Activated CD8-positive, alpha-beta memory T cell treated with anti-CD3 and anti-CD28 coated beads, Interleukin-2, amount 10 ng/mL, durations not matched to agents 7 days and 5 days (primary cell): Measurements from ENCODE around the gene EML1. TPM values are rescaled to one million over a fixed set of nuclear protein-coding genes. Genes with fewer than 3 reads are reported as not detected.

Experiments used
- ATAC-seq: fragments of 150-1000 bp; cut with Tn5 transposase; one replicate; pipeline ENCODE4 v1.10.0; 2021; ENCODE audit warnings: moderate library complexity
- CTCF ChIA-PET: fragments of 350-600 bp; sonication (Branson Sonifier 250); formaldehyde crosslinking; loops from one replicate; lab custom pipeline; 2021; ENCODE audit warnings: antibody characterized with exemption; lab: Charles Lee
- DNase-seq: peaks from one replicate; pipeline ENCODE4 v3.0.0-alpha.2; 2020
- H3K27ac Mint-ChIP-seq: one replicate; pipeline ENCODE4 v1.8.0; 2021; ENCODE audit warnings: mild to moderate bottlenecking, mixed read lengths
- H3K27me3 Mint-ChIP-seq: one replicate; pipeline ENCODE4 v1.8.0; 2021; ENCODE audit warnings: mixed read lengths
- H3K36me3 Mint-ChIP-seq: one replicate; pipeline ENCODE4 v1.8.0; 2021; ENCODE audit warnings: mild to moderate bottlenecking, mixed read lengths
- H3K4me1 Mint-ChIP-seq: one replicate; pipeline ENCODE4 v1.8.0; 2021; ENCODE audit warnings: mixed read lengths
- H3K4me3 Mint-ChIP-seq: one replicate; pipeline ENCODE4 v1.8.0; 2021; ENCODE audit warnings: mild to moderate bottlenecking, moderate library complexity, mixed read lengths
- H3K9me3 Mint-ChIP-seq: one replicate; pipeline ENCODE4 v1.8.0; 2022; ENCODE audit warnings: low read depth, mixed read lengths
- total RNA-seq, 2 experiments: library from RNA; stranded (reverse); gene quantifications; one replicate each; pipeline ENCODE4 v1.2.3, GENCODE V29; 2021

The EML1 gene
- total RNA-seq, 2 experiments from 2014 or later = not detected

DNA sequence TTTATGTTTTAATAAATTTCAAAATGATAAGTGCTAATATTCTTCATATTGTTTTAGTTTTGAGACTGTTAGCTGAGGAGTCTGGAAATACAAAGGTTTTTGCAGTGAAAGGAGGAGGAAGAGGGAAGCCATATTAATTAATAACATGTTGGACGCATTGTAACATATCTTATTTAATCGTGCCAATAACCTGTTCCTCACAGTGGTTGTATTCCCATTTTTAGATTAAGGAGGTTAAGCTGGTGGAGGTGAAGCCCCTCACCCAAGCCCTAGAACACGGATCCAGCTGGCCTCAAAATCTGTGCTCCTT lies 92.4 kb downstream of the EML1 start:
- Mint-ChIP-seq H3K27me3 (peaks cover 16% of the 10 kb centered on the region), H3K9me3 (no peaks in the 10 kb centered on the region), H3K36me3 (no peaks in the 10 kb centered on the region), H3K27ac (no peak overlapping the region), H3K4me3 (no peak overlapping the region), H3K4me1 (no peaks in the 10 kb centered on the region)
- ATAC-seq (no peak), DNase-seq (no peak)
- CTCF ChIA-PET = interaction anchor here (0.7 to 6.5 kb wide), 8 partner anchors 11 to 307 kb away, joined by 3 to 39 read pairs (median 3); no protein-coding TSS in a partner anchor

DNA sequence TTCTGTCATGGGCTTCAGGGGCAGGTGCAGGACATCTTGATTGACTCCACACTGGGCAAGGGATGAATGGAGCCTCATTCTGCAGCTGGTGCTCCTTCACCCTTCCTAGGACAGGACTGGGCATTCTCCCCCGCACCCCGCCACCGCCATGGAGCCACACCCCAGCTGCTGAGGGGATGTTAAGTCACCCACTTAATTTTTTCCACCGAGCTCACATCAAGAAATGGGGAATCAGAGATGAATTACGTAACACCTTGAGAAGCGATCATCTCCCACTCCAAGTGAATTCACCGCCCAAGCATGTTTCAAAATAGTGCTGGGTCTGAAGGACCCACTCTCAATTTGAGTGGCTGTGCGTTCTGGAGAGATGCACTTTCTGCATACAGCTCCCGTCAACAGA lies 94.2 kb downstream of the EML1 start:
- no peak overlapping the region for H3K27ac Mint-ChIP-seq
- CTCF ChIA-PET = interaction anchor here (0.9 to 6.5 kb wide), 6 partner anchors 9 to 205 kb away, joined by 3 to 39 read pairs (median 4); no protein-coding TSS in a partner anchor
- no peak overlapping the region for H3K4me3 Mint-ChIP-seq
- DNase-seq = no peak
- H3K36me3 Mint-ChIP-seq = no peaks in the 10 kb centered on the region
- no peak for ATAC-seq
- H3K9me3 Mint-ChIP-seq = no peaks in the 10 kb centered on the region
- H3K4me1 Mint-ChIP-seq = no peaks in the 10 kb centered on the region
- peaks cover 10% of the 10 kb centered on the region for H3K27me3 Mint-ChIP-seq

DNA sequence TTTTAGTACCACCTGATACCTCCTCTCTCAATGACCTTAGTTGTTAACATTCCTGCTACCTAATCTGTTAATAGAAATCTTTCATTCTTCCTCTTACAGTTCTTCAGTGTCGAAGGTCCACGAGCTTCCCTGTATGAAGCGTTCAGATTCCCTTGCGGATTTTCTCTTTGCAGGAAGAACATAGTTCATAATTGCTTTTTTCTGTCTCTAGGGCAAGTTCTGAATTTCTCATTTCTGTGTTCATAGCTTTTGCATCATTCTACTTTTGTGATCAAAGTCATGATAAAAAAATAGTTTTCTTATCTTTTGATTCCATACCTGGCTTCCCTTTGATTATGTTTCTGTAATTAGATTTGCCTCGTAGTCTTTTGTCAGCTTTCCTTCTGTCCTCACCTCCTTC lies 94.9 kb downstream of the EML1 start:
- Mint-ChIP-seq H3K4me3 (no peak overlapping the region), H3K27ac (no peak overlapping the region), H3K9me3 (no peaks in the 10 kb centered on the region), H3K27me3 (peaks cover 15% of the 10 kb centered on the region), H3K4me1 (no peaks in the 10 kb centered on the region), H3K36me3 (no peaks in the 10 kb centered on the region)
- CTCF ChIA-PET = interaction anchor here (0.9 to 6.5 kb wide), 3 partner anchors 11 to 157 kb away, joined by 4 to 39 read pairs (median 6); no protein-coding TSS in a partner anchor
- no peak for DNase-seq
- ATAC-seq = no peak

DNA sequence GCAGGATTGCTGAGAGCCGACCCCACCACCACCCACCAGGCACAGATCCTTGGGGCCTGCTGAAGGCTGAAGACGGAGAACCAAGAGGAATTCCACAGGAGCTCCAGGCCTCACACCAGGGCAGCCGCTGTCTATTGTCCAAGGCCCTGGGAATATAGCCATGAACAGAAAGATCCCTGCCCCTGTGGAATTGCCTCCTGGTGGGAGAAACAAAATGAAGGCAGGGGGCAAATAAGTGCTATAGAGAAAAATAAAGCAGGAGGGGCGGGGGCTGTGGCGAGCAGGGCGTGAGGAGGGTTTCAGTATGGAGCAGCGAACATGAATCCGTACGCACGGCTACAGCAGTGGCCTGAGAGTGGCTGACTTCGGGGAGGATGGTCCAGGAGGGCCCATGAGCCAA lies 96.1 kb downstream of the EML1 start:
- Mint-ChIP-seq H3K27ac (no peak overlapping the region), H3K9me3 (no peaks in the 10 kb centered on the region), H3K4me1 (no peaks in the 10 kb centered on the region), H3K4me3 (no peak overlapping the region), H3K36me3 (no peaks in the 10 kb centered on the region), H3K27me3 (peaks cover 21% of the 10 kb centered on the region)
- ATAC-seq (no peak), DNase-seq (no peak)
- CTCF ChIA-PET = interaction anchor here (6.5 kb wide), 1 partner anchor 158 kb away, joined by 39 read pairs; no protein-coding TSS in a partner anchor

DNA sequence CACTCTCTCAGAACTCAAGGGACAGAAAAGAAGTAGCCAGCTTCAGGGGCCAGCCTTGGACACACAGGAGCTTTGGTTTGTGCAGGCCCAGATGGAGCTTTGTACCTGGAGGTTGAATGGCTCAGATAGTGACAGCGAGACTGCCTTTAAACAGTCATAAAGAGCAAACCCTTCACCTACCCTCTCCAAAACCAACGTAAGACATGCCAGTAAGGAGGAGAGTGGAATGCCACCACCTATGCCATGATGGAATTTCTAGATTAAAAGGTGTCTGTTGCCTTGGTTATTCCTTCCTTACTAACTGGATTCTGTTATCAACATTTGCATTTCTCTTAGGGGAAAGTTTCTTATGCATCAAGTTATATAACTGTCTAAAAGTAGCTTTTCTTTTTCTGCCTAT lies 98.1 kb downstream of the EML1 start:
- ATAC-seq (no peak), DNase-seq (no peak)
- Mint-ChIP-seq H3K36me3 (no peaks in the 10 kb centered on the region), H3K27me3 (peaks cover 24% of the 10 kb centered on the region), H3K4me3 (no peak overlapping the region), H3K9me3 (no peaks in the 10 kb centered on the region), H3K4me1 (no peaks in the 10 kb centered on the region), H3K27ac (no peak overlapping the region)
- CTCF ChIA-PET = interaction anchor here (0.8 to 1.7 kb wide), 2 partner anchors 8 to 161 kb away, joined by 4 to 5 read pairs; no protein-coding TSS in a partner anchor

DNA sequence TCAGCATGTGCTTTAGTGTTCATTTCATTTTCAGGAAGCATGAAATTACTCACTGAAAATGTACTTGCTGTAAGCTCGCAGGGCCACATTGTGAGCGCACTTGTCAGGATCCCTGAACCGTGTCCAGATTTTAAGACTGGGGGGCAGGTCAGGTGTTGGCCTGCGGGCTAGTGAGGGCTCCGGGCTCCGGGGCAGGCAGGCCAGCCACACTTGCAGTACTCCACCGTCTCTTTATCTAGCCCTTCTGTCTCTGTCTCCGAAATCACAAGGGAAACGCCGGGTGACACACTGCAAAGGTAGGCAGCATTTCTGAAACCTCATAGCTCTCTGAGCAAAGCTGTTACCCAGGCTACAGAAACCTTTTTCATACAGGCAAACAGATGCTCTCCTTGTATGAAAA lies 98.7 kb downstream of the EML1 start:
- H3K4me3 Mint-ChIP-seq = no peak overlapping the region

DNA sequence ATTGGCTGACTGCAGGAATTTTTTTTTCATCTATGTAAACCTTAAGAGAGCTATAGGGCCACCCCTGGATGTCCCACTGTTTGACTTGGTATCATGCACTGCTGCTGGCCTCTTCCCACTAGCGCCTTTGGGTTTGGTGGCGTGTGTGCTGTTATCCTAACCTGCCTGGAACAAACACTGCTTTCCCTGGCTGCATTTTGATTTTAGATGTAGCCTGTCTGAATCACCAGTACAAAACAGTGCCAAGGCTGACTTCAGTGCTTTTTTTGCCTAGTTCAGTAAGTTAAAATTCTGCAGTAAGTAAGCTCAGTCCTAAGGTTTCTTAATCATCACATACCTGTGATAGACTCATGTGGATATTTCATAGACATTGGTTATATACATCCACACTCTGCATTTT lies 99.2 kb downstream of the EML1 start:
- ATAC-seq (no peak), DNase-seq (no peak)
- H3K9me3 Mint-ChIP-seq = no peaks in the 10 kb centered on the region
- H3K27ac Mint-ChIP-seq = no peak overlapping the region
- H3K4me3 Mint-ChIP-seq = no peak overlapping the region
- CTCF ChIA-PET = interaction anchor here (1.3 to 1.7 kb wide), 2 partner anchors 24 to 162 kb away, joined by 3 to 5 read pairs; no protein-coding TSS in a partner anchor
- no peaks in the 10 kb centered on the region for H3K4me1 Mint-ChIP-seq
- H3K27me3 Mint-ChIP-seq = peaks cover 18% of the 10 kb centered on the region
- no peaks in the 10 kb centered on the region for H3K36me3 Mint-ChIP-seq

More for the DNA sequence above, 98.7 kb downstream of the EML1 start:
- DNase-seq = no peak
- Mint-ChIP-seq H3K36me3 (no peaks in the 10 kb centered on the region), H3K27me3 (peaks cover 20% of the 10 kb centered on the region), H3K4me1 (no peaks in the 10 kb centered on the region), H3K9me3 (no peaks in the 10 kb centered on the region), H3K27ac (no peak overlapping the region)
- ATAC-seq = no peak
- CTCF ChIA-PET = interaction anchor here (1.3 to 1.7 kb wide), 2 partner anchors 24 to 161 kb away, joined by 3 to 5 read pairs; no protein-coding TSS in a partner anchor

DNA sequence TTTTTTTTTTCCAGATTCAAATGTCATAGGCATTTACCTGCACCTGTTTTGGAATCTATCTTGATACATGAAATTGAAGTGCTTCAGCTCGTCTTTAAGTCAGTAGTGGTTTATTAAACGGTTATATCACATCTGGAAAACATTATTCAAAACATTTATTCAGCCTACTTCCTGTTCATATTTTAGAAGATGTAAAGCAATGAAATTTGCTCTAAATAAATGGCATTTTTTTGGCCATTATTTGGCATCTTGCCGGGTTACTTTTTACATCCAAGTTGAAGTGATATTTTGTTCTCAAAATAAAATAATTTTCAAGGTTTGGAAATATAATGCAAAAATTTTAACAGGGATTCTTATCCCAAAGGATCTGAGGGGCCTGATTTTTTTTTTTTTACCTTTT lies 103.1 kb downstream of the EML1 start:
- Mint-ChIP-seq H3K27ac (no peak overlapping the region), H3K36me3 (no peaks in the 10 kb centered on the region), H3K4me1 (no peaks in the 10 kb centered on the region), H3K9me3 (no peaks in the 10 kb centered on the region), H3K4me3 (no peak overlapping the region), H3K27me3 (peaks cover 21% of the 10 kb centered on the region)
- no peak for DNase-seq
- ATAC-seq = no peak
- CTCF ChIA-PET = interaction anchor here (0.9 to 2.3 kb wide), 4 partner anchors 9 to 167 kb away, joined by 3 to 7 read pairs (median 4); no protein-coding TSS in a partner anchor

DNA sequence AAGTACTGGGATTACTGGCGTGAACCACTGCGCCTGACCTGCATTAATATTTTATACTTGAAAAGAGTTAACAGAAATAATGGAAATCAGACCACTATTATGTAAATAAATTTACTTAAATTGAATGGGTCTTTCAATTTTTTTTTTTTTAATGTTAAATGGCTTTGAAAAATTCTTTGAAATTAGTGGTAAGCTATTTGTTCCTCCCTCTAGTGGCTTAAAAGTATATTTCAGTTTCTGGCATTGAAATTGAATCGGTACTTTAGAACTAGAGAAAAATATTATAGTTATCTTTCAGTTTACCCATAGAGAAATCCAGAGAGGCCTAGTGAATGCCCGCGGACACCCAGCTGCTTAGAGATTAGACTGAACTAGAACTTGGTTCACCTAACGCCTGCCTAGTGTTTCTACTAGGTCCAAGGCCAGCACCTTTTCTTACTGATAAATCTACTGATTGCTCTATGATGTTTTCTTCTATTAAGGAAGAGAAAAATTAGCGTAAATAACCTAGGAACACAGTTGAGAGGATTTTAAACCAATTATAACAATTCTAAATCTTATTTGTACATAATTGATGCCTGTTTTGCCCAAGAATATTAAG lies 106.5 kb downstream of the EML1 start:
- ATAC-seq (no peak), DNase-seq (no peak)
- Mint-ChIP-seq H3K4me3 (no peak overlapping the region), H3K27me3 (peaks cover 14% of the 10 kb centered on the region), H3K36me3 (peaks cover 2% of the 10 kb centered on the region), H3K9me3 (peaks cover 4% of the 10 kb centered on the region), H3K4me1 (no peaks in the 10 kb centered on the region), H3K27ac (no peak overlapping the region)
- CTCF ChIA-PET = interaction anchor here (0.6 to 2.6 kb wide), 12 partner anchors 12 to 170 kb away, joined by 3 to 9 read pairs (median 4); no protein-coding TSS in a partner anchor

DNA sequence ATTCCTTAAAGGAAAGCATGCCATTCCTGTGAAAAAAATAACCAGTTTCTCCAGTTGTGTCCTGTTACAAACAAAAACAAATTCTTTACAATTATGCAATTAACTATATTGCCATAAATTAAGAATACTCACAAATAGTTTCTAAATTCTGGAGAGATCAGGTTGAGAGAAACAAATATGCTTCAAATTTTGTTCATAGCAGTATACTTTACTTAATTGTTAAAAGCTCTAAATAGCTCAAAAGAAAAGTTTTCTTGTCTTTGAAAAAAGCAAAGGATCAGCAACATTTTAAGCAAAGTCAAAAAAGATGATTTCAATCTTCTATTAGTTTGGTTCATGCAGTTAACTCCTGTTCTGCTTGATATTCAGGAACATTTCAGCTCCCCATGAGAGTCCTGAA lies 109.7 kb downstream of the EML1 start:
- Mint-ChIP-seq H3K4me1 (no peaks in the 10 kb centered on the region), H3K36me3 (peaks cover 2% of the 10 kb centered on the region), H3K27ac (no peak overlapping the region), H3K9me3 (peaks cover 4% of the 10 kb centered on the region), H3K4me3 (no peak overlapping the region), H3K27me3 (peaks cover 13% of the 10 kb centered on the region)
- DNase-seq (no peak), ATAC-seq (no peak)
- CTCF ChIA-PET = no interaction called here

DNA sequence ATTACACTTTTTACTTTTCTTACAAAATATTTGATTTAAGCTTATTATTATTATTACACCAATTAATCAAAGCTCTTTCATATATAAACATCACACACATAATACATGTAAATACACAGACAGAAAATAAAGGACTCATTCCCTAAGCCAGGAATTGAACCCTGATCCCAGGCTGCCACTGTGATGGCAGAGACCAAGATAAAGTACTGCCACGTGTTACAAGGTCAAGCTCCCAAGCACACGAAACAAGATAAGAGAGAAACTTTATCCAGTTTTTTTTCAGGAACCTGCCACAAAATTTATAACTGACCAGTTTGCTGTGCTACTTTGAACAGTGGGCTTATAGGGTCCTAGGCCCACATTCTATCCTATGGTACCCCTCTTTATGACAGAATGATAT lies 111.3 kb downstream of the EML1 start:
- H3K27me3 Mint-ChIP-seq = peaks cover 13% of the 10 kb centered on the region
- CTCF ChIA-PET = interaction anchor here (0.8 to 0.9 kb wide), 2 partner anchors 11 to 174 kb away, joined by 3 read pairs; no protein-coding TSS in a partner anchor

DNA sequence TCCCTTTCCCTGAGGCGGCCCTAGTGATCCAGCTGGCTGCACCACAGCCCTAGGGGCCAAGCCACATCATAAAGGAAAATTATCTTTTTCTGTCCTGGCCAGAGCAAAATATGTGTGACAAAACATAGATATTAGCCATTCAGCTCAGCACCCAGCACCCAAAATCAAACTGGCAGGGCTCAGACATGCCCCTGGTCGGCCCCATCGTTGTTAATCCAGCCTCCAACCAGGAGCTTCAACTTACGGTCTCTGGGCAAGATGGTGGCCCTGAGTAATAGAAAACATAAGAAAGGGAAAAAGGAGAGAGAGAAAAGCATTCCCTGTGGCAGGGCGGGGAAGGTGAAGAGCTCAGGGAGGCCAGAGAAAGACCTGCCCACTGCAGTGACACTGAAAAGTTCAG lies 111.9 kb downstream of the EML1 start:
- ATAC-seq (no peak), DNase-seq (no peak)
- Mint-ChIP-seq H3K27me3 (peaks cover 13% of the 10 kb centered on the region), H3K36me3 (peaks cover 2% of the 10 kb centered on the region), H3K4me1 (no peaks in the 10 kb centered on the region), H3K4me3 (no peak overlapping the region), H3K9me3 (peaks cover 4% of the 10 kb centered on the region), H3K27ac (no peak overlapping the region)
- CTCF ChIA-PET = interaction anchor here (0.9 kb wide), 1 partner anchor 175 kb away, joined by 3 read pairs; no protein-coding TSS in a partner anchor

More for the DNA sequence above, 111.3 kb downstream of the EML1 start:
- peaks cover 4% of the 10 kb centered on the region for H3K9me3 Mint-ChIP-seq
- ATAC-seq (no peak), DNase-seq (no peak)
- H3K4me3 Mint-ChIP-seq = no peak overlapping the region
- no peak overlapping the region for H3K27ac Mint-ChIP-seq
- H3K4me1 Mint-ChIP-seq = no peaks in the 10 kb centered on the region
- H3K36me3 Mint-ChIP-seq = peaks cover 2% of the 10 kb centered on the region

DNA sequence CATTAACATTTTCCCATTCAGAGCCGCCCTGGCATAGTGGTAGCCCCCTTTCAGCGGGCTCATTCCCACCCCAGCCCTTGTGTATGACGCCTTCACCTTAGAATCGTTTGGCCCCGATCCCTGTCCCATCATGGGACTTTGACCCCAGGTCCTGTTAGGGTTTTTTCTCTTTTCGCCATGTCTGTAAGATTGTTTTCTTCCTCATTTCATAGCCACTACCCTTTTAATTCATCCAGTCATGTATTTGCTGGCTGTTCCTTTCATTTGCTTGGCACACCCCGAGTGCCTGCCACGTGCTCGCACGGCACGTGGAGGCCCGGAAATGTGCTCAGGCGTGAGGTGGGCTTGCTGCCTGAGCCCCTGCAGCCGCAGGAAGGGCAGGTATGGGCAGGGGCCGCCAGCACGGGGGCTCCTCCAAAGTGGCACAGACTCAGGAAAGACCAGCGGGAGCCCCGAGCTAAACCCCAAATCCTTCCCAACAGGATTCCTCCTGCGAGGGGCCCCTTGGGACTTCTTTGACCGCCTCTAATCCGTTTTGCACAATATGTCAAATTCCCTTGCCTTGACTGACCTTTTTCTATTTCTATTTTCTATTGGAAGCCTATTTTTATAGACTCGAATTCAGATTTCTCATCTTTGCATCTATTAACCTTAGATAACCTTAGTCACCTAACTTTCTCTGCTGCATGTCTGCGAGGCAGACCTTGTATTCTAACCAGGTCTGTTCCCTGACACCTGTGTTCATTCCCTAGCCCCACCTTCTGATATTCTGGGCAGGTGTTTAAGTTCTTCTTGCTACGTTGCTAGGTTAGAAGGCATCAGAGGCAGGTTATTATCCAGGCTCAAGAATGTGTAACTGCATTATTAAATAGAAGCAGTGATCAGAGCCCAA lies 114.8 kb downstream of the EML1 start:
- H3K27ac Mint-ChIP-seq = no peak overlapping the region
- DNase-seq (no peak), ATAC-seq (no peak)
- H3K4me3 Mint-ChIP-seq = no peak overlapping the region
- peaks cover 16% of the 10 kb centered on the region for H3K27me3 Mint-ChIP-seq
- peaks cover 4% of the 10 kb centered on the region for H3K9me3 Mint-ChIP-seq
- CTCF ChIA-PET = no interaction called here
- H3K36me3 Mint-ChIP-seq = peaks cover 2% of the 10 kb centered on the region
- H3K4me1 Mint-ChIP-seq = no peaks in the 10 kb centered on the region
